Activated T-helper 9 cell treated with anti-CD3 and anti-CD28 coated beads, Interleukin-2, amount 50 U/mL, for 16 hours (primary cell): ENCODE data around the gene CD34.

ENCODE experiments used
- DNase-seq: peaks from one replicate; pipeline ENCODE4 v3.0.0-alpha.2; 2020; ENCODE audit warnings: low read depth

The CD34 gene

GRCh38 chr1:207831517-207832327, 79.2 kb downstream of the CD34 start:
- peak; percentile 34 for DNase-seq
